ENCODE measurements around the gene AMOT.

DNA sequence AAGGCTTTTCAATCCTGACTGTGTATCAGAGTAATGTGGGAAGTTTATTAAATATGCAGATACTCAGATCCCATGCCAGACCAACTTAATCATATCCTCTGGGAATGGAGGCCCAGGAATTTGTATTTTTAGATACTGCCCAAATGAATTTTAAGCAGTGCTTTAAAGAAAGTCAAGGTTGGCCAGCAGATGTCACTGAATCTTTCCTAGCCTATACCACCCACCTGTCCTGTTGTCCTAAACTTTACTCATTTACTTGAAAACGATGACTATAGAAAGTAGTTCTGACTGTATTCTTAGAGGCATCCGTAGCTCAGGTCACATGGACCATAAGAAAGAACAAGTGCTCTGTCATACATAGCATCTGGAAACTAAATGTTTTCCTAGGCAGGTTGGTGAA, 79.9 kb downstream of the AMOT start:
- TF ChIP-seq, protein P1, sequence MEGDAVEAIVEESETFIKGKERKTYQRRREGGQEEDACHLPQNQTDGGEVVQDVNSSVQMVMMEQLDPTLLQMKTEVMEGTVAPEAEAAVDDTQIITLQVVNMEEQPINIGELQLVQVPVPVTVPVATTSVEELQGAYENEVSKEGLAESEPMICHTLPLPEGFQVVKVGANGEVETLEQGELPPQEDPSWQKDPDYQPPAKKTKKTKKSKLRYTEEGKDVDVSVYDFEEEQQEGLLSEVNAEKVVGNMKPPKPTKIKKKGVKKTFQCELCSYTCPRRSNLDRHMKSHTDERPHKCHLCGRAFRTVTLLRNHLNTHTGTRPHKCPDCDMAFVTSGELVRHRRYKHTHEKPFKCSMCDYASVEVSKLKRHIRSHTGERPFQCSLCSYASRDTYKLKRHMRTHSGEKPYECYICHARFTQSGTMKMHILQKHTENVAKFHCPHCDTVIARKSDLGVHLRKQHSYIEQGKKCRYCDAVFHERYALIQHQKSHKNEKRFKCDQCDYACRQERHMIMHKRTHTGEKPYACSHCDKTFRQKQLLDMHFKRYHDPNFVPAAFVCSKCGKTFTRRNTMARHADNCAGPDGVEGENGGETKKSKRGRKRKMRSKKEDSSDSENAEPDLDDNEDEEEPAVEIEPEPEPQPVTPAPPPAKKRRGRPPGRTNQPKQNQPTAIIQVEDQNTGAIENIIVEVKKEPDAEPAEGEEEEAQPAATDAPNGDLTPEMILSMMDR (IDR thresholded peaks at IDR 0.05): no peak
- no peak for TF ChIP-seq EZH2 (IDR thresholded peaks at IDR 0.05; ENCODE audit: borderline replicate concordance, insufficient read depth, low read depth, low read length, poor library complexity, severe bottlenecking)

All from B cell (primary cell).